ENCODE measurements around the gene RIIAD1.
"Not testable (repeated sequence)": the region's sequence is repeated elsewhere in the genome, so short reads cannot be mapped to it uniquely, and the experiment has no call there.

Gene RIIAD1

GRCh38 chr1:151711044-151711800 lies 10.1 kb upstream of the RIIAD1 start:
- DNase-seq = no peak

DNA sequence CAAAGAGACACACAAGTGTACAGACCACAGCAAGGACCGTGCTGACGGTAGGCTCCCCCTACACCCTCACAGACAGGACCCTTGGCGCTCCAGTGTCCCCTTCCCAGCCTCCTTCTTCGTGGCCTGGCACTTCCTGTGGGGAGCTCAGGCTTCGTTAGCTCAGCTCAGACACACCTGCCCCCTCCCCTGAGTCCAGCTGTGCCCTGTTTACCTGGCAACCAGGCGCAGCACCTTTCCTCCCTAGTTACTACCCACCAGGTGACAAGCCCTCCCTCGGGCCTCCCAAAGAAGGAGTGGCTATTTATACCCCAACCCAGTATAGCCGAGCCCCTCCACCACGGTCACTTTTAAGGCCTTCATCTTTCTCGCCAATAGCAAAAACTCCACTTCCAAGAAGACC lies 9.4 kb upstream of the RIIAD1 start:
- no peak for DNase-seq

DNA sequence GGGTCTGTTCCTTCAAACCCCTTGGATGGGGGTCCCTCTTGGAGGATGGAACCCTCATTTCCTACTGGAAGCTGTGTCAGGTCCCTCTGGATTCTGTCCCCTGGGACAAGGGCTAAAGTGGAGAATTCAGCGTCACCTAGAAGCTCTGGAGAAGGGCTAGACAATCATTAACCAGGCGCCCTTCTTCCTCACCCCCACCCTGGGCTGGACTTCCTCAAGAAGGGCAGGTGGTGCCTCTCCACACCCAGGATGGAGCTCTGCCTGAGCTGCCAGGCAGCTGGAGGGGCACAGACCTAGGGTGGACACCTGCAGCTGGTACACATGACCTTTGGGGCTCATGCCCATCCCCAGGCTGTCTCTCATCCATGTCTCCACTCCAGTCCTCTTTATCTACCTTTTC lies 8.3 kb upstream of the RIIAD1 start:
- DNase-seq = no peak

- DNase-seq = no peak
Measured at GRCh38 chr1:151713874-151714273, 7.4 kb upstream of the RIIAD1 start.

DNA sequence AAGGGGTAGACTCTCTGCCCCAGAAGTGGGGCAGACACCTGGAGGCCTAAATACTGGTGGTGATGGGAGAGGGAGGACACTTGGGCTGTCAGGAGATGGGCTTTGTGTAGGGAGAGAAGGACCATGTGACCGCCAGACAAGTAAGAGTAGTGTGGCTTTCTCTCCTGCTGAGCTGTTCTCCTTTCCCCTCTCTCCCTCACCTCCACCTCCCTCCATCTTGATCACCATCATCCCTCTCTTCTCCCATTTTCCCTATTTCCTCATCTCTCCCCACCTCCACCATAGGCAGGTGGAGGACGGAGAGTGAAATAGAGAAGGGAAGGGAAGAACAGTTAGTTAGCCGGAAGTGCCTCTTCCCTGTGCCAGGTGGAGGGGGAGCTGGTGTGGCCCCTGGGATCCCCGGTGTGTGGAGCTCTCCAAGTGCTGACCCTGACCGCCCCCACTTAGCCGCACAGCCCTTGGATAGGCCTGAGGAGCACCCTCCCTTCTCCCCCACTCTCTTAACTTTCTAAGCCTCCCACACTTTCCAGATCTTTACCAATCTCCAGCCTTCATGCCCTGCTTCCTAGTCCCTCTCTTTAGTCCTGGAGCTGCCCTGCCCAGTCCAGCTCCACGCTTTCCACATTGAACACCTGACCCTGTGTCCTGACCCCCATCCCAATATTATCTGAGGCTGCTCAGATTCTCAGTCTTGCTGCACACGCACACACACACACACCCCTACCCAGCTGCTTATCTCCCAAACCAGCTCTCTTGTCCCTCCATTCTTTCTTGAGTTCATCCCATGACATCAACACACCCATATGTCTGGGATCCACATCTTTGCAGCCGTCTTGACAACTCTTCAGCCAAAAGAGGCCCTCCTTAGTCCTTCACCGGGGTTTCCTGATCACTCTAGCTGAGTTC lies 6.2 kb upstream of the RIIAD1 start:
- no peak for DNase-seq

GRCh38 chr1:151715726-151716404 lies 5.5 kb upstream of the RIIAD1 start:
- no peak for DNase-seq

GRCh38 chr1:151716405-151716762 lies 4.9 kb upstream of the RIIAD1 start:
- DNase-seq = no peak

- no peak for DNase-seq
Measured at GRCh38 chr1:151716771-151717631, 4.3 kb upstream of the RIIAD1 start, which contains the start of gene CELF3. Gene CELF3, minus strand, starts transcription at chr1:151716803. Its CDS starts 783 bp downstream, at chr1:151716020.

DNA sequence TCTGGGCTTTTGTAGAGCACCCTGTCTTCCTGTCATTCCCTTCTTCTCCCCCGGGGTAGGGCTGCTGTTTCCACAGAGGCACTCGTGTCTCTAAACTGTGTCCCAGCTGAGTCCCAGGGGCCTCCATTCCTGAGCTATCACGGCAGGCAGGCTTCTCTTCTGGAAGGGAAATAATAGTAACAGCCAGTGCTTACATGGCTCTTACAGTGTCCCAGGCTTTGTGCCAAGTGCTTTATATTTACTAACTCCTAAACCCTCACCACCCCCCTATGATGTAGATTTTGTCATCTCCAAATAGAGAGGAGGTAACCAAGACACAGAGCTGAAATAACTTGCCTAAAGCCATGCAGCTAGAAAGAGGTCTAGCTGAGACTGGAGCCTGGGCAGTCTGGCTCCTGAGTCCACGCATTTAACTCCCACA lies 3.3 kb upstream of the RIIAD1 start:
- no peak for DNase-seq

DNA sequence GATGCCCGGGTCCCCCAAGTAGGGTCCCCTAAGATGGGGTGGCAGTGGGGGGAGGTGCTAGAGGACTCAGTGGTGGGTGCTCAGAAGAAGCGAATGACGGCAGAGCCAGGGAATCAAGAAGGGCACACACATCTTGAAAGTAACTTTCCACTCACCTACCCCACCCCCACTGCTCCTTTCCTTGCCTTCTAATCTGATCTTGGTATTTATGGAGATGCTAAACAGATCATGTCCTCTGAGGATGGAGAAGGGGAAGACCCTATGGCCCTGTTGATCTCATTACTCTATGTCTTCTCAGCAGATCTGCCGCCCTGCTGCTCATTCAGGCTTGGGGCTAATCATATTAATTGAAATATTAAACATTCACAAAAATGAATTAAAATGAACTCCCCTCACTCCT lies 2.7 kb upstream of the RIIAD1 start:
- DNase-seq = no peak

GRCh38 chr1:151720125-151720524 lies 1.2 kb upstream of the RIIAD1 start:
- no peak for DNase-seq

DNA sequence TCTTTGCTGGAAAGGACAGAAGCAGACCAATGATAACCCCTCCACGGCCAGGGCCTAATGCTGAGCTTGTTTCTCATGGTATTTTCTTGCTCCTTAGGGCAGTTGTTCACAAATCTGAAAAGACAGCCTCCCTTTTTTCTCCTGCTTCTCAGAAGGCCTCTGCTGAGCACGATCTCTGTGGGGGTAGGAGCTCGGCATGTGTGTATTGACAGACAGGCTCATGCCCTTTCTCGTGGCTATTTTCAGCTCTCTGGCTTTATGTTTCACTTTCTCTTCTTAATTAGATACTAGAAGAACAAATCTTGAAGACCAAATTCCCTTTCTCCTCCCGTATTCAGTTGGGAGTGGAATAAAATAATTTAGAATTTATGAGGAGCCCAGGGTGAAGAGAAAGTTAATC lies 768 bp upstream of the RIIAD1 start:
- no peak for DNase-seq

- no peak for DNase-seq
Measured at GRCh38 chr1:151721788-151722510, 627 bp downstream of the RIIAD1 start.

- DNase-seq = no peak
Measured at GRCh38 chr1:151723726-151724370, 2.5 kb downstream of the RIIAD1 start.

DNA sequence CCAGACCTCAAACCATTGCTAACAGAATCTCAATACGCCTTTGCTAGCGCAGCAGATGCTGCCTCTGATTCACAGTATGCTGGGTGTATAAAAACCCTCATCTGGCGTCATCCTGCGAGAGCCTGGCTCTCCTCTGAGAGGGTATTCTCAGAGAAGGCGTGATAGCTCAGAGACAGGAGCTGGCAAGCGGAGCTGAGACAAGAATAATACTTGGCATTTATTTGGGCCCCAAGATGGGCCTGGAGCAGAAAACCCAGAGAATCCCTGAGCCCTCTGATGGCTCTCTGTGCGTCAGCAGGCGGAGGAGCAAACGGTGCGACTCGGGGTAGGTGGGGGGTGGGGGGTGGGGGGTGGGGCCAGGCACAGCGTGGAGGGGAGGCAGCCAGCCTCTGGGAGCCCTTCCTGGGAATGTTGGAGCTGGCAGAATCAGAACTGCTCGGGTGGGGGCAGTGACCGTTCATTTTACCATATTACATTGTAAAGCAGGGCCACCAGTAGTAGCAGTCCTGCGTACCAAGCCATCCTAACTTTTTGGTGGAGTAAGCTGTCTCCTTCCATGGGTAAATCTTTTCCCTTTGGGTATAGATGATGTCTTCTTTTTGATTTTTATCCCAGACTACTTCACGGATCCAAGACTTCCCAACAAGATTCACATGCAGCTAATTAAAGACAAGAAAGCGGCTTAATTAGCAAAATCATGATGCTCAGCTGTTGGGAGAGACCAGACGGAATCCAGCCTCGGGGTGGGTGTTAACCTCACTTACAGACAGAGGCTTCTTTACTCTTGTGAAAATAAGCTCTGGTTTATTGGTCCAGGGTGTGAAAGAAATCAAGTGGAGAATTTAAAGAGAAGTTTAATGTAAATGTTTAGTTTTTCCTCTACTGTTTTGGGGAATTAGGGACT lies 7.1 kb downstream of the RIIAD1 start:
- DNase-seq = no peak

GRCh38 chr1:151729157-151729965 lies 8.0 kb downstream of the RIIAD1 start:
- DNase-seq = no peak

GRCh38 chr1:151729966-151730291 lies 8.6 kb downstream of the RIIAD1 start:
- no peak for DNase-seq

DNA sequence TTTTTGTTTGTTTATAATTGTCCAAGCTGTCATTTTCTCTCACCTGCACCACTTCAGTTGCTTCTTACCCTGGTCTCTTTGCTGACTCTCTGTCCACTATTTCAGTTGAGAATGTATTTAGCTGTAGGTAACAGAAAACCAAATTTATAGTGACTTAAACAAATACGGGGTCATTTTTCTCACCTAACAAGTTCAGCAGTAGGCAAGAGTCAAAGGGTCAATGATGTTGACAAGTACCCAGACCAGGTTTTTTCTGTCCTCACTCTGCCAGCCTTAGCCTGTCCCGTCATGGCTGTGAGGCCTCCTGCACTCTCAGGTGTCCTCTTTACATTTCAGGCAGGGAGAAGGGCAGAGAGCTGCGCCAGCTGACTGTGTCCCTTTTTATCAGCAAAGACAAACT lies 11.8 kb downstream of the RIIAD1 start:
- DNase-seq = no peak

DNA sequence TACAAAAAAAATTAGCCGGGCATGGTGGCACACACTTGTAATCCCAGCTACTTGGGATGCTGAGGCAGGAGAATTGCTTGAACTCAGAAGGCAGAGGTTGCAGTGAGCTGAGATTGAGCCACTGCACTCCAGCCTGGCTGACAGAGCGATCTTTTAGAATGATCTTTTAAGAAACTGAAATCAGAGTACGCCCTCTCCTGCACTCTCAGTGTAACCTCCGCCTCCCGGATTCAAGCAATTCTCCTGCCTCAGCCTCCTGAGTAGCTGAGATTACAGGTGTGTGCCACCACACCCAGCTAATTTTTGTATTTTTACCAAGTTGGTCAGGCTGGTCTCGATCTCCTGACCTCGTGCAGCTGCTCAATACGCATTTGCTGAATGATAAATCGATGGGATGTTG lies 12.7 kb downstream of the RIIAD1 start:
- not testable (repeated sequence) for DNase-seq

Data from stimulated activated CD4-positive, alpha-beta T cell treated with anti-CD3 and anti-CD28 coated beads, Interleukin-2, amount 100 ng/mL, for 24 hours (primary cell).